PC-3 (cell line): ENCODE measurements around the gene NRM.

ENCODE experiments used
- EZH2 ChIP-seq: fragments of 300-600 bp; sonication (generic); IDR thresholded peaks from one replicate; pipeline ENCODE4 v1.6.1; 2017; ENCODE audit warnings: antibody characterized with exemption, mild to moderate bottlenecking, low read length; ENCODE audit not compliant: unreplicated experiment
- EZH2phosphoT487 ChIP-seq: fragments of 300-600 bp; sonication (generic); IDR thresholded peaks from 2 replicates; pipeline ENCODE4 v1.6.1; 2018; ENCODE audit warnings: mild to moderate bottlenecking, antibody characterized with exemption, low read length, borderline replicate concordance
- TF ChIP-seq, protein P1 (sequence below): fragments of 300-600 bp; sonication (generic); conservative IDR thresholded peaks from 2 replicates; pipeline ENCODE4 v1.5.1; 2017; ENCODE audit warnings: antibody characterized with exemption, low read depth, mild to moderate bottlenecking, low read length

DNA sequence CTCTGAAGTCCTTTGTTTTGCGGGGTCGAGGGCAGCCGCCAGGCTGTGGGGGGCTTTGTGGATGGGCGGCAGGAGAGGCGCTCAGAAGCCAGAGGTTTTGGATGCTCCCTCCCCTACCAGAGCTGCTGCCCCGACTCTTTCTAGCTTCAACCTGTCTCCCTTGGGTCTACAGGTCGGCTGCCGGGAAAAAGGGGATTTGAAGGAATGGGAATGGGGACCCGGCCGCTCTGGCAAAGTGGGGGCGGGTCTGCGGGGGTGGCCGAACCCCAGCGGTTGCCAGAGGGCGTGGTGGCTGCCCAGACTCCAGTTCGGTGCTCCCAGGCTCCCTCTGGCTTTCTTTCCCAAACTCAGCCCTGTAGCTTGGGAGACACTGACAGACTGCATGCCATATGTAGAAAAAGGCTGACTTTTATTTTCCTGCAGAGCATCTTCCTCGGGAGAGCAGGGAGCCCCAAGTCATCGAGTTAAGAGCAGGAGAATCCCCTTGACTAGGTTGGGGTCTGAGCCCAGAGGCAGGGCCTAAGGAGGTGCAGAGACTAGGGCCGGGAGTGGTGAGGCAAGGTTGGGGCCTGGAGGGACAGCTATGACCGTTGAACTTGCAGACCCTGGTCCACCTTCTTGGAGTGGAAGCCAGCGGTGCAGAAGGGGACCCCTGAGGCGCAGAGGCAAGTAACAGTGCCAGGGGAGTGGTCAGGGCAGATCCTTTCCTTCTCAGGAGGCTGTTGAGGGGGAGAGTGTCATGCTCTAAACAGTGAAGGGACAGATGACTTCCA lies 2.9 kb downstream of the NRM start:
- TF ChIP-seq, protein P1, sequence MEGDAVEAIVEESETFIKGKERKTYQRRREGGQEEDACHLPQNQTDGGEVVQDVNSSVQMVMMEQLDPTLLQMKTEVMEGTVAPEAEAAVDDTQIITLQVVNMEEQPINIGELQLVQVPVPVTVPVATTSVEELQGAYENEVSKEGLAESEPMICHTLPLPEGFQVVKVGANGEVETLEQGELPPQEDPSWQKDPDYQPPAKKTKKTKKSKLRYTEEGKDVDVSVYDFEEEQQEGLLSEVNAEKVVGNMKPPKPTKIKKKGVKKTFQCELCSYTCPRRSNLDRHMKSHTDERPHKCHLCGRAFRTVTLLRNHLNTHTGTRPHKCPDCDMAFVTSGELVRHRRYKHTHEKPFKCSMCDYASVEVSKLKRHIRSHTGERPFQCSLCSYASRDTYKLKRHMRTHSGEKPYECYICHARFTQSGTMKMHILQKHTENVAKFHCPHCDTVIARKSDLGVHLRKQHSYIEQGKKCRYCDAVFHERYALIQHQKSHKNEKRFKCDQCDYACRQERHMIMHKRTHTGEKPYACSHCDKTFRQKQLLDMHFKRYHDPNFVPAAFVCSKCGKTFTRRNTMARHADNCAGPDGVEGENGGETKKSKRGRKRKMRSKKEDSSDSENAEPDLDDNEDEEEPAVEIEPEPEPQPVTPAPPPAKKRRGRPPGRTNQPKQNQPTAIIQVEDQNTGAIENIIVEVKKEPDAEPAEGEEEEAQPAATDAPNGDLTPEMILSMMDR: peak; percentile 30; the same call in 1 of the 2 replicates
- no peak for TF ChIP-seq EZH2
- no peak for TF ChIP-seq EZH2phosphoT487
